GM23338 (cell line): ENCODE data around the gene GALNT9. TPM values are rescaled to one million over a fixed set of nuclear protein-coding genes. Genes with fewer than 3 reads are reported as not detected.

Source experiments
- ATAC-seq: fragments of 200-7000 bp; cut with Tn5 transposase; 3 replicates; pipeline ENCODE4 v1.9.1; 2020
- DNase-seq: peaks from one replicate; pipeline ENCODE4 v3.0.0-alpha.2; 2015; ENCODE audit warnings: low spot score
- H2AFZ ChIP-seq: fragments of 200-600 bp; sonication (generic); 2 replicates; pipeline ENCODE4 v1.8.0; 2016; ENCODE audit warnings: antibody characterized with exemption, mild to moderate bottlenecking, moderate library complexity
- H3F3A ChIP-seq: fragments of 200-600 bp; sonication (generic); replicated peaks from 2 replicates; pipeline ENCODE4 v1.8.0; 2017; ENCODE audit warnings: antibody characterized with exemption, mixed run types, low read depth
- H3K27ac ChIP-seq: fragments of 200-600 bp; sonication (generic); 2 replicates; pipeline ENCODE4 v1.6.1; 2016; ENCODE audit warnings: low read depth
- H3K27me3 ChIP-seq: fragments of 200-600 bp; sonication (generic); 2 replicates; pipeline ENCODE4 v1.8.0; 2016; ENCODE audit warnings: mild to moderate bottlenecking, mixed run types, moderate library complexity; ENCODE audit not compliant: insufficient read depth
- H3K36me3 ChIP-seq: fragments of 200-600 bp; sonication (generic); 2 replicates; pipeline ENCODE4 v1.8.0; 2016; ENCODE audit warnings: mild to moderate bottlenecking; ENCODE audit not compliant: insufficient read depth
- H3K4me1 ChIP-seq: fragments of 200-600 bp; sonication (generic); 2 replicates; pipeline ENCODE4 v1.8.0; 2016; ENCODE audit warnings: mild to moderate bottlenecking, moderate library complexity; ENCODE audit not compliant: insufficient read depth
- H3K4me2 ChIP-seq: fragments of 200-600 bp; sonication (generic); 2 replicates; pipeline ENCODE4 v1.7.1; 2017; ENCODE audit warnings: mixed run types
- H3K4me3 ChIP-seq: fragments of 200-600 bp; sonication (generic); 2 replicates; pipeline ENCODE4 v1.6.1; 2016; ENCODE audit warnings: mixed run types
- H3K79me2 ChIP-seq: fragments of 200-600 bp; sonication (generic); replicated peaks from 2 replicates; pipeline ENCODE4 v1.8.0; 2017; ENCODE audit warnings: mild to moderate bottlenecking; ENCODE audit not compliant: insufficient read depth
- H3K9me2 ChIP-seq: fragments of 200-600 bp; sonication (generic); 2 replicates; pipeline ENCODE4 v1.8.0; 2017; ENCODE audit not compliant: insufficient read depth
- H4K20me1 ChIP-seq: fragments of 200-600 bp; sonication (generic); replicated peaks from 2 replicates; pipeline ENCODE4 v1.8.0; 2017; ENCODE audit warnings: mild to moderate bottlenecking; ENCODE audit not compliant: insufficient read depth
- H3K27ac Mint-ChIP-seq: 2 replicates; pipeline ENCODE4 v1.8.0; 2020; ENCODE audit warnings: inconsistent platforms, mild to moderate bottlenecking, moderate library complexity, mixed read lengths
- H3K27me3 Mint-ChIP-seq: 3 replicates; pipeline ENCODE4 v1.8.0; 2022; ENCODE audit warnings: low read depth, mild to moderate bottlenecking, moderate library complexity, mixed read lengths, inconsistent platforms; ENCODE audit not compliant: insufficient read depth, poor library complexity
- H3K36me3 Mint-ChIP-seq: 3 replicates; pipeline ENCODE4 v1.8.0; 2021; ENCODE audit warnings: low read depth, mild to moderate bottlenecking, inconsistent platforms, moderate library complexity, mixed read lengths
- H3K4me1 Mint-ChIP-seq: 3 replicates; pipeline ENCODE4 v1.8.0; 2020; ENCODE audit warnings: mild to moderate bottlenecking, inconsistent platforms, mixed read lengths
- H3K4me3 Mint-ChIP-seq: 3 replicates; pipeline ENCODE4 v1.8.0; 2021; ENCODE audit warnings: moderate library complexity, mild to moderate bottlenecking, inconsistent platforms, mixed read lengths
- H3K9me3 Mint-ChIP-seq: 3 replicates; pipeline ENCODE4 v1.8.0; 2020; ENCODE audit warnings: moderate library complexity, mild to moderate bottlenecking, inconsistent platforms, mixed read lengths
- CREB1 ChIP-seq: fragments of 250-450 bp; sonication (Bioruptor Pico); IDR thresholded peaks from 2 replicates; pipeline ENCODE4 v1.5.0; 2020; ENCODE audit warnings: low read depth, mild to moderate bottlenecking, moderate library complexity
- EZH2 ChIP-seq: fragments of 200-600 bp; sonication (generic); IDR thresholded peaks from one replicate; pipeline ENCODE4 v1.8.0; 2017; ENCODE audit warnings: antibody characterized with exemption, mild to moderate bottlenecking, low read depth; ENCODE audit not compliant: unreplicated experiment
- POLR2AphosphoS5 ChIP-seq: IDR thresholded peaks from 2 replicates; pipeline ENCODE4 v1.6.1; 2016; ENCODE audit warnings: antibody characterized with exemption, low read depth
- STAT1 ChIP-seq: IDR thresholded peaks from one replicate; pipeline ENCODE4 v1.6.1; 2016; ENCODE audit warnings: antibody characterized with exemption; ENCODE audit not compliant: unreplicated experiment
- polyA plus RNA-seq: library from polyadenylated mRNA; unstranded; fragments of >200 nt; fragmentation: Nextera tagmentation; extraction: Ambion mirVana; gene quantifications from 2 replicates; pipeline ENCODE4 v1.2.1, GENCODE V29; 2016
- total RNA-seq: library from RNA; depleted of rRNA; stranded (reverse); fragments of >200 nt; shearing (Covaris generic); gene quantifications from 2 replicates; pipeline ENCODE4 v1.2.3, GENCODE V29; 2014
- TF ChIP-seq, protein P1 (sequence below): IDR thresholded peaks from 2 replicates; pipeline ENCODE4 v1.6.1; 2016; ENCODE audit warnings: antibody characterized with exemption
- TF ChIP-seq, protein P2 (sequence below): fragments of 250-450 bp; sonication (Bioruptor Pico); IDR thresholded peaks from 2 replicates; pipeline ENCODE4 v1.5.0; 2020; ENCODE audit warnings: mild to moderate bottlenecking, moderate library complexity
- TF ChIP-seq, protein P3 (sequence below), 2 experiments: fragments of 200-600 bp in 1 of 2; sonication (generic) in 1 of 2; conservative IDR thresholded peaks; 2 replicates each; pipeline versions ENCODE4 v1.5.1 to v1.6.1; 2016 to 2017; ENCODE audit warnings: antibody characterized with exemption in 2 of 2, low read depth in 2 of 2, mild to moderate bottlenecking in 2 of 2, moderate library complexity in 1 of 2

Gene GALNT9
- total and polyA plus RNA-seq, 2 experiments from 2014 or later, result 0.81 to 2.5 TPM

DNA sequence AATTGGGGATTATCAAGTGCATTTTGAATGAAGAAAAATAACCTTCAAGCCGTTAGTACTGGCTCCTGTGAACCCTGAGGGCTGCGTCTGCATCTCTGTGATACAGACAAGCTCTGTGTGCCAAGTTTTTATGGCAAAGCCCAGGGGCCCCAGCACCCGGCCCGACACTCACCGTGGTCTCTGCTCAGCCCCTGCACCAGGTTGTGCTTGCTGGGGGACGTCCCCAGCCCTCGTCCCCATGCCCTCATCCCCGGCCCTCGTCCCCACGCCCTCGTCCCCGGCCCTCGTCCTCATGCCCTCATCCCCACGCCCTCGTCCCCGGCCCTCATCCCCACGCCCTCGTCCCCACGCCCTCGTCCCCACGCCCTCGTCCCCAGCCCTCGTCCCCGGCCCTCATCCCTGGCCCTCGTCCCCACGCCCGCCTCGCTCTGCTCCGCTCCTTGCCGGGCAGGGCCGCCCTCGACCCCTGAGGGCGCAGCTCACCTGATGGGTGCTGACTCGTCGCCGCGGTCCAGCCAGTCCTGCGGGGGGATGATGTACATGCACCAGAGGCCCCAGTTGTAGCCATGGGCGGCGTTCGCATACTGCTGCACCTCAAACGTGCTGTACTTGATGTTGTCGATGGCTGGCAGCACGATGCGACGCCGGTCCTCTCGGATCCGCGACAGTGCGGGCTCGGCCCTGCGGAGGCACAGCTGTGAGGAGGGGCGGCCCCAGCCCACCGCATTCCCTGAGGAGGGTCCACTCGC lies 72.0 kb downstream of the GALNT9 start (continued):
- TF ChIP-seq CREB1 (CRISPR knock-in tag) (no peak), EZH2 (no peak)

DNA sequence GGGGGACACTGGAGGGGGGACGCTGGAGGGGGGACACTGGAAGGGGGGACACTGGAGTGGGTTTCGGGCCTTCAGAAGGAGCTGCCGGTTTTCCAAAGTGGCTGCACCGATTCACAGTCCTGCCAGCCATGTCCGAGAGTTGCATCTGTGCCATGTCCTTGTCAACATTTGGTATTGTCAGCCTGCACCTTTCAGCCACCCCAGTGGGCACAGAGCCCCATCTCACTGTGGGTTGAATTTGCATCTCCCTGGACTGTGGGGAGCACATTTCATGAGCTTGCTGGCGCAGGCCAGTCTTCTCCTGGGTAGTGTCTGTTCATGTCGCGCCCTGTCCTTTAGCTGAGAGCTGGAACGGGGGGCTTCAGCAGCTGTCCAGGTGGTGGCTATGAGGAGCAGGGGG lies 72.7 kb downstream of the GALNT9 start:
- DNase-seq (no peak), ATAC-seq (no peak)
- TF ChIP-seq, protein P1, sequence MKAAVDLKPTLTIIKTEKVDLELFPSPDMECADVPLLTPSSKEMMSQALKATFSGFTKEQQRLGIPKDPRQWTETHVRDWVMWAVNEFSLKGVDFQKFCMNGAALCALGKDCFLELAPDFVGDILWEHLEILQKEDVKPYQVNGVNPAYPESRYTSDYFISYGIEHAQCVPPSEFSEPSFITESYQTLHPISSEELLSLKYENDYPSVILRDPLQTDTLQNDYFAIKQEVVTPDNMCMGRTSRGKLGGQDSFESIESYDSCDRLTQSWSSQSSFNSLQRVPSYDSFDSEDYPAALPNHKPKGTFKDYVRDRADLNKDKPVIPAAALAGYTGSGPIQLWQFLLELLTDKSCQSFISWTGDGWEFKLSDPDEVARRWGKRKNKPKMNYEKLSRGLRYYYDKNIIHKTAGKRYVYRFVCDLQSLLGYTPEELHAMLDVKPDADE, result no peak
- TF ChIP-seq POLR2AphosphoS5 (no peak), EZH2 (no peak), STAT1 (no peak)
- TF ChIP-seq, protein P2, sequence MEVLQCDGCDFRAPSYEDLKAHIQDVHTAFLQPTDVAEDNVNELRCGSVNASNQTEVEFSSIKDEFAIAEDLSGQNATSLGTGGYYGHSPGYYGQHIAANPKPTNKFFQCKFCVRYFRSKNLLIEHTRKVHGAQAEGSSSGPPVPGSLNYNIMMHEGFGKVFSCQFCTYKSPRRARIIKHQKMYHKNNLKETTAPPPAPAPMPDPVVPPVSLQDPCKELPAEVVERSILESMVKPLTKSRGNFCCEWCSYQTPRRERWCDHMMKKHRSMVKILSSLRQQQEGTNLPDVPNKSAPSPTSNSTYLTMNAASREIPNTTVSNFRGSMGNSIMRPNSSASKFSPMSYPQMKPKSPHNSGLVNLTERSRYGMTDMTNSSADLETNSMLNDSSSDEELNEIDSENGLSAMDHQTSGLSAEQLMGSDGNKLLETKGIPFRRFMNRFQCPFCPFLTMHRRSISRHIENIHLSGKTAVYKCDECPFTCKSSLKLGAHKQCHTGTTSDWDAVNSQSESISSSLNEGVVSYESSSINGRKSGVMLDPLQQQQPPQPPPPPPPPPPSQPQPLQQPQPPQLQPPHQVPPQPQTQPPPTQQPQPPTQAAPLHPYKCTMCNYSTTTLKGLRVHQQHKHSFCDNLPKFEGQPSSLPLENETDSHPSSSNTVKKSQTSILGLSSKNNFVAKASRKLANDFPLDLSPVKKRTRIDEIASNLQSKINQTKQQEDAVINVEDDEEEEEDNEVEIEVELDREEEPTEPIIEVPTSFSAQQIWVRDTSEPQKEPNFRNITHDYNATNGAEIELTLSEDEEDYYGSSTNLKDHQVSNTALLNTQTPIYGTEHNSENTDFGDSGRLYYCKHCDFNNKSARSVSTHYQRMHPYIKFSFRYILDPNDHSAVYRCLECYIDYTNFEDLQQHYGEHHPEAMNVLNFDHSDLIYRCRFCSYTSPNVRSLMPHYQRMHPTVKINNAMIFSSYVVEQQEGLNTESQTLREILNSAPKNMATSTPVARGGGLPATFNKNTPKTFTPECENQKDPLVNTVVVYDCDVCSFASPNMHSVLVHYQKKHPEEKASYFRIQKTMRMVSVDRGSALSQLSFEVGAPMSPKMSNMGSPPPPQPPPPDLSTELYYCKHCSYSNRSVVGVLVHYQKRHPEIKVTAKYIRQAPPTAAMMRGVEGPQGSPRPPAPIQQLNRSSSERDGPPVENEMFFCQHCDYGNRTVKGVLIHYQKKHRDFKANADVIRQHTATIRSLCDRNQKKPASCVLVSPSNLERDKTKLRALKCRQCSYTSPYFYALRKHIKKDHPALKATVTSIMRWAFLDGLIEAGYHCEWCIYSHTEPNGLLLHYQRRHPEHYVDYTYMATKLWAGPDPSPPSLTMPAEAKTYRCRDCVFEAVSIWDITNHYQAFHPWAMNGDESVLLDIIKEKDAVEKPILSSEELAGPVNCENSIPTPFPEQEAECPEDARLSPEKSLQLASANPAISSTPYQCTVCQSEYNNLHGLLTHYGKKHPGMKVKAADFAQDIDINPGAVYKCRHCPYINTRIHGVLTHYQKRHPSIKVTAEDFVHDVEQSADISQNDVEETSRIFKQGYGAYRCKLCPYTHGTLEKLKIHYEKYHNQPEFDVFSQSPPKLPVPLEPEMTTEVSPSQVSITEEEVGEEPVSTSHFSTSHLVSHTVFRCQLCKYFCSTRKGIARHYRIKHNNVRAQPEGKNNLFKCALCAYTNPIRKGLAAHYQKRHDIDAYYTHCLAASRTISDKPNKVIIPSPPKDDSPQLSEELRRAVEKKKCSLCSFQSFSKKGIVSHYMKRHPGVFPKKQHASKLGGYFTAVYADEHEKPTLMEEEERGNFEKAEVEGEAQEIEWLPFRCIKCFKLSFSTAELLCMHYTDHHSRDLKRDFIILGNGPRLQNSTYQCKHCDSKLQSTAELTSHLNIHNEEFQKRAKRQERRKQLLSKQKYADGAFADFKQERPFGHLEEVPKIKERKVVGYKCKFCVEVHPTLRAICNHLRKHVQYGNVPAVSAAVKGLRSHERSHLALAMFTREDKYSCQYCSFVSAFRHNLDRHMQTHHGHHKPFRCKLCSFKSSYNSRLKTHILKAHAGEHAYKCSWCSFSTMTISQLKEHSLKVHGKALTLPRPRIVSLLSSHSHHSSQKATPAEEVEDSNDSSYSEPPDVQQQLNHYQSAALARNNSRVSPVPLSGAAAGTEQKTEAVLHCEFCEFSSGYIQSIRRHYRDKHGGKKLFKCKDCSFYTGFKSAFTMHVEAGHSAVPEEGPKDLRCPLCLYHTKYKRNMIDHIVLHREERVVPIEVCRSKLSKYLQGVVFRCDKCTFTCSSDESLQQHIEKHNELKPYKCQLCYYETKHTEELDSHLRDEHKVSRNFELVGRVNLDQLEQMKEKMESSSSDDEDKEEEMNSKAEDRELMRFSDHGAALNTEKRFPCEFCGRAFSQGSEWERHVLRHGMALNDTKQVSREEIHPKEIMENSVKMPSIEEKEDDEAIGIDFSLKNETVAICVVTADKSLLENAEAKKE (CRISPR knock-in tag), result no peak
- TF ChIP-seq, protein P3, sequence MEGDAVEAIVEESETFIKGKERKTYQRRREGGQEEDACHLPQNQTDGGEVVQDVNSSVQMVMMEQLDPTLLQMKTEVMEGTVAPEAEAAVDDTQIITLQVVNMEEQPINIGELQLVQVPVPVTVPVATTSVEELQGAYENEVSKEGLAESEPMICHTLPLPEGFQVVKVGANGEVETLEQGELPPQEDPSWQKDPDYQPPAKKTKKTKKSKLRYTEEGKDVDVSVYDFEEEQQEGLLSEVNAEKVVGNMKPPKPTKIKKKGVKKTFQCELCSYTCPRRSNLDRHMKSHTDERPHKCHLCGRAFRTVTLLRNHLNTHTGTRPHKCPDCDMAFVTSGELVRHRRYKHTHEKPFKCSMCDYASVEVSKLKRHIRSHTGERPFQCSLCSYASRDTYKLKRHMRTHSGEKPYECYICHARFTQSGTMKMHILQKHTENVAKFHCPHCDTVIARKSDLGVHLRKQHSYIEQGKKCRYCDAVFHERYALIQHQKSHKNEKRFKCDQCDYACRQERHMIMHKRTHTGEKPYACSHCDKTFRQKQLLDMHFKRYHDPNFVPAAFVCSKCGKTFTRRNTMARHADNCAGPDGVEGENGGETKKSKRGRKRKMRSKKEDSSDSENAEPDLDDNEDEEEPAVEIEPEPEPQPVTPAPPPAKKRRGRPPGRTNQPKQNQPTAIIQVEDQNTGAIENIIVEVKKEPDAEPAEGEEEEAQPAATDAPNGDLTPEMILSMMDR (conservative IDR thresholded peaks at IDR 0.05; ENCODE audit: low read depth in 2 of 2), result no peak
- Histone ChIP-seq H2AFZ (no peak overlapping the region), H3K79me2 (no peaks in the 10 kb centered on the region), H3K4me2 (no peak overlapping the region), H3K27ac (no peak overlapping the region), H4K20me1 (no peaks in the 10 kb centered on the region), H3K4me3 (no peak overlapping the region), H3K9me2 (no peaks in the 10 kb centered on the region), H3K36me3 (no peaks in the 10 kb centered on the region), H3K4me1 (peaks cover 12% of the 10 kb centered on the region; the same call in 1 of the 2 replicates), H3K27me3 (no peaks in the 10 kb centered on the region), H3F3A (no peaks in the 10 kb centered on the region)
- Mint-ChIP-seq H3K9me3 (no peaks in the 10 kb centered on the region), H3K4me3 (no peak overlapping the region), H3K27me3 (peaks cover 12% of the 10 kb centered on the region), H3K4me1 (peaks cover 23% of the 10 kb centered on the region), H3K27ac (no peak overlapping the region), H3K36me3 (no peaks in the 10 kb centered on the region; the same call in 2 of the 3 replicates)
